Amygdala (tissue), 56 donors: ENCODE measurements around the gene CTXN3.

Experiments
- DNase-seq, 56 donors: peaks; one replicate each; lab custom pipeline; 2025; lab: John Stamatoyannopoulos, UW

Gene CTXN3

GRCh38 chr5:127695346-127695745 is 46.5 kb downstream of the CTXN3 start:
- no peak for DNase-seq

GRCh38 chr5:127696683-127697082 is 47.8 kb downstream of the CTXN3 start:
- DNase-seq: no peak

GRCh38 chr5:127697894-127698600 is 49.2 kb downstream of the CTXN3 start:
- no peak for DNase-seq

GRCh38 chr5:127699416-127699815 is 50.5 kb downstream of the CTXN3 start:
- no peak for DNase-seq

- DNase-seq: no peak
Measured at GRCh38 chr5:127700237-127700766, 51.4 kb downstream of the CTXN3 start.

- DNase-seq: no peak
Measured at GRCh38 chr5:127702434-127702833, 53.6 kb downstream of the CTXN3 start.

- DNase-seq: peak in 1 of 56 donors; percentile 35
Measured at GRCh38 chr5:127702926-127703561, 54.2 kb downstream of the CTXN3 start, which contains the start of gene CCDC192. CCDC192 (plus strand) TSS chr5:127703391; CDS start chr5:127703446, 55 bp downstream.

- DNase-seq: no peak
Measured at GRCh38 chr5:127705120-127705892, 56.4 kb downstream of the CTXN3 start.

- DNase-seq: no peak
Measured at GRCh38 chr5:127706691-127707090, 57.8 kb downstream of the CTXN3 start.

GRCh38 chr5:127707209-127707608 is 58.3 kb downstream of the CTXN3 start:
- no peak for DNase-seq
